Raji (cell line): ENCODE results near the gene OXER1.

Experiments
- POLR2A ChIP-seq: IDR thresholded peaks from 2 replicates; pipeline ENCODE4 v1.6.1; 2011; ENCODE audit warnings: low read depth, low read length, control low read depth; ENCODE audit not compliant: insufficient read depth

OXER1 gene

DNA sequence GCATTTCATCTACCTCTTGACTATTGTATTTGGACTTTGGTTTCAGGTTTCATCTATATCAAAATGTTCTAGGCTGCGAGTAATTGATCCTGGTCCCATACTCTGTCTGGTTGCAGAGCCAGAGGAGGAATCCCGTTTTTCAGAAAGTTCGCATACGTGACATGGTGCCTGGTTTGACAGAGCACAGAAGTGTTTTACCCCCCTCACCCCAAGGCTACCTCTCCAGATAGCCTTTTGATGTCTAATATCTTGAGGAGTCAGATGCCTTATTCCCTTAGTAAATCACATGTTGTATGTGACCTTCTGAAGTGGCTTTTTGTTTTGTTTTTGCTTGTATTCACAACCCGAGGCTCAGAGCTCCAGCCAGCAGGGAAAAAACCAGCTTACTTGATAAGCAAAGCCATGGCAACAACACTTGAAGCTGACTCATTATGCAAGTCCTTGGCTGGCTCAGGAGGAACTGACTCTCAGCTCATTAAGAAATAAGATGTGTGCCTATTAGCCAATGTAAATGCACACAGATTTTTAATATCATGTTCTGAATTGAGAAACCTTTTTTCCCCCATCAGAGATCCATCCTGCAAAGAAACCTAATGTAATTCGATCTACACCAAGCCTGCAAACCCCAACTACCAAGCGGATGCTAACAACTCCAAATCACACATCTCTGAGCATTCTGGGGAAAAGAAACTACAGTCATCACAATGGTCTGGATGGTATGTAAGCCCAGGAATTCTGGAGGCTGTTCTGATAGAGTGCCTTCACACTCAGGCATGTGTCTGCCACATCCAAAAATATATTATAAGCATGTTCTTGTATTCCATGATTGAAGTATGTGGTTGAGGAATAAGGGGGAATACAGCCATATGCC, 41.4 kb downstream of the OXER1 start:
- no peak for TF ChIP-seq POLR2A

DNA sequence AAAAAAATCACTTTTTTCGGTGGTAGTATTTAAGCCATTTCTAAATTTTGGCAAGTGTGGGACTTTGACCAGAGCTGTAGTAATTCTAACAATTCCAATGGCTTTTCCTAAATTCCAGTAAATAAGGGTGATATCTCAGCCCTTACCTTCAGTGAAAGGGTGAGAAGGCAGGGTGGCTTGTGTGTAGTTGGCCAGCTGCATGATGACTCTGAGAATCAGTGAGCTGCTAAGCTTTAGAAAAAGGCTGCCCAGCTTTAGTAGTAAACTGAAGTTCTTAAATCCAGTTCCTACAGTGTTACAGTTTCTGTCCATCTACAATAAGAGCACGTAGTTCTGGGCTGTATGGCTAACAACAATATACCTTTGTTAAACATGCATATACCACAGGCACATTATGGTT, 42.0 kb downstream of the OXER1 start:
- no peak for TF ChIP-seq POLR2A

DNA sequence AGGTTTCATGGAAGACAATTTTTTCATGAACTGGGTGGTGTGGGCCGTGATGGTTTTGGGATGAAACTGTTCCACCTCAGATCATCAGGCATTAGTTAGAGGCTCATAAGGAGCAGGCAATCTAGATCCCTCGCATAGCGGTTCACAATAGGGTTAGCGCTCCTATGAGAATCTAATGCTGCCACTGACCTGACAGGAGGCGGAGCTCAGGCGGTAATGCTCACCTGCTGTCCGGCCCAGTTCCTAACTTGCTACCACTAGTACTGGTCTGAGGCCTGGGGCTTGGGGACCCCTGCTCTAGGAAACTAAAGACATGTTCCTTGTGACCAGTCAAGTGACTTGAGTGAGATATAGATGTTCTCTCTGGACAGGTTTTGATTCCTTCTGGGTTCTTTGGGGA, 49.2 kb downstream of the OXER1 start:
- TF ChIP-seq POLR2A = no peak

DNA sequence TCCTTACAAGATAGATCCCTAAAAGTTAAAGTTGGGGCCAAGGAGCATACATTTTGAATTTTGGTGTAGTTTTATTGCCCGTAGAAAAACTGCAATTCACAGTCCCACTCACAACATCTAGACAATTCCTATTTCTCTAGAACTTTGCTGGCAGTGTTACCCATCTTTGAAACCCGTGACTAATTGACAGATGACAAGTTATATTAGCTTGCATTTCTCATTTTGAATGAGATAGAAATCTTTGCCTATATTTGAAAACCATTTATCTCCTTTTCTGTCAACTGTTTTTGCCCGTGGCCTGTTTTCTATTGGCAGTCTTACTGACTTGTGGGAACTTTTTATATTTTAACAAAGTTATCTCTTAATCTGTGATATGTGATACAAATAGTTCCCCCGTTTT, 50.0 kb downstream of the OXER1 start:
- no peak for TF ChIP-seq POLR2A

DNA sequence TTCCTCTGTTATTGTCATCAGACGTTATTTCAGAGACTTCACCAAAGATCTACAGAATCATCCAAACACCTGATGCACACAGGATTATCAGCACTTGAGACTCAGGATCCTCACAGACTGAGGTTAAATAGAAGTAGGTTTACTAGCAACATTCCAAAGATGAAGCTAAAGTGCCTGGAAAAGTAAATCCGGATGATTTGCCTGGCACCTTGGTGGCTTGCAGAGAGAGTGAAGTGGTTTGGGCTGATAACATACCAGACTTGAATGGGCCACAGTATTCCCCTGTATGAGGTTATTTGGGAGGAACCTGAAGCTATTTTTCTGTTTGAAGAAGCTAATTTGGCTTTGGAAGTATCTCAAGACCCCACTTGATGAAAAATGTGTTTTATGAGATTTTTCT, 51.0 kb downstream of the OXER1 start:
- no peak for TF ChIP-seq POLR2A
